Mesothelial cell of epicardium (in vitro differentiated cells): ENCODE results near the gene C1QTNF2. TPM values are rescaled to one million over a fixed set of nuclear protein-coding genes. Genes with fewer than 3 reads are reported as not detected.

Experiments used
- DNase-seq, 2 experiments: peaks; one replicate each; pipeline ENCODE4 v3.0.0; 2021; ENCODE audit warnings: low spot score in 2 of 2; ENCODE audit not compliant: unreplicated experiment in 2 of 2
- H3K27ac Mint-ChIP-seq: 2 replicates; pipeline ENCODE4 v1.8.0; 2021; ENCODE audit warnings: mixed read lengths
- H3K27me3 Mint-ChIP-seq: 2 replicates; pipeline ENCODE4 v1.8.0; 2021; ENCODE audit warnings: low read depth, mixed read lengths
- H3K36me3 Mint-ChIP-seq: 2 replicates; pipeline ENCODE4 v1.8.0; 2021; ENCODE audit warnings: mixed read lengths
- H3K4me1 Mint-ChIP-seq: 2 replicates; pipeline ENCODE4 v1.8.0; 2021; ENCODE audit warnings: mixed read lengths
- H3K4me3 Mint-ChIP-seq: 2 replicates; pipeline ENCODE4 v1.8.0; 2021; ENCODE audit warnings: mild to moderate bottlenecking, moderate library complexity, mixed read lengths
- H3K9me3 Mint-ChIP-seq: 2 replicates; pipeline ENCODE4 v1.8.0; 2021; ENCODE audit warnings: mixed read lengths
- total RNA-seq: library from RNA; stranded (reverse); gene quantifications from 3 replicates; pipeline ENCODE4 v1.2.1, GENCODE V29; 2021
- TF ChIP-seq, protein P1 (sequence below): fragments of 200-600 bp; sonication (generic); IDR thresholded peaks from one replicate; pipeline ENCODE4 v1.5.0; 2021; ENCODE audit warnings: antibody characterized with exemption; ENCODE audit not compliant: unreplicated experiment

Gene C1QTNF2
- total RNA-seq, 1 donor from 2014 or later = 1.3 TPM

DNA sequence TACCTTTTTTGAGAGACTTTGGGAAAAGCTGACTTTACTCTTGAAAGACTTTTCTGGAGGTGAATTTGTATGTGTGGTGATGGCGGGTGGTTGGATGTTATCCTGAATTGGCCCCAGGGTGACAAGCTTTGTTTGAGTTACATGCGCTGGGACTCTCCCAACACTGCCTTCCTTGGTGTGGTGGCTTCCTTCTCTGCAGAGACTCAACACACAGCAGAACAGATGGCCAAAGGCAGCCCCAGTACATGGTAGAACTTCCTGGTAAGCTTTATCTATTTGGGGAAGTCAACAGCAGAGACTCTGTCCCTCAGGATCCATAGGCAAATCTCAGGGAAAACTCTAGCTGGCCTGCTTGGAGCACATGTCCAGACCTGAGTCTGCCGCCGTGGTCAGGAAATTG lies 18.1 kb downstream of the C1QTNF2 start:
- no peaks in the 10 kb centered on the region for H3K27me3 Mint-ChIP-seq
- no peaks in the 10 kb centered on the region for H3K36me3 Mint-ChIP-seq
- H3K4me1 Mint-ChIP-seq = peaks cover 2% of the 10 kb centered on the region
- H3K27ac Mint-ChIP-seq = no peak overlapping the region
- TF ChIP-seq, protein P1, sequence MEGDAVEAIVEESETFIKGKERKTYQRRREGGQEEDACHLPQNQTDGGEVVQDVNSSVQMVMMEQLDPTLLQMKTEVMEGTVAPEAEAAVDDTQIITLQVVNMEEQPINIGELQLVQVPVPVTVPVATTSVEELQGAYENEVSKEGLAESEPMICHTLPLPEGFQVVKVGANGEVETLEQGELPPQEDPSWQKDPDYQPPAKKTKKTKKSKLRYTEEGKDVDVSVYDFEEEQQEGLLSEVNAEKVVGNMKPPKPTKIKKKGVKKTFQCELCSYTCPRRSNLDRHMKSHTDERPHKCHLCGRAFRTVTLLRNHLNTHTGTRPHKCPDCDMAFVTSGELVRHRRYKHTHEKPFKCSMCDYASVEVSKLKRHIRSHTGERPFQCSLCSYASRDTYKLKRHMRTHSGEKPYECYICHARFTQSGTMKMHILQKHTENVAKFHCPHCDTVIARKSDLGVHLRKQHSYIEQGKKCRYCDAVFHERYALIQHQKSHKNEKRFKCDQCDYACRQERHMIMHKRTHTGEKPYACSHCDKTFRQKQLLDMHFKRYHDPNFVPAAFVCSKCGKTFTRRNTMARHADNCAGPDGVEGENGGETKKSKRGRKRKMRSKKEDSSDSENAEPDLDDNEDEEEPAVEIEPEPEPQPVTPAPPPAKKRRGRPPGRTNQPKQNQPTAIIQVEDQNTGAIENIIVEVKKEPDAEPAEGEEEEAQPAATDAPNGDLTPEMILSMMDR = no peak
- H3K4me3 Mint-ChIP-seq = no peak overlapping the region
- H3K9me3 Mint-ChIP-seq = no peaks in the 10 kb centered on the region
- DNase-seq = no peak

DNA sequence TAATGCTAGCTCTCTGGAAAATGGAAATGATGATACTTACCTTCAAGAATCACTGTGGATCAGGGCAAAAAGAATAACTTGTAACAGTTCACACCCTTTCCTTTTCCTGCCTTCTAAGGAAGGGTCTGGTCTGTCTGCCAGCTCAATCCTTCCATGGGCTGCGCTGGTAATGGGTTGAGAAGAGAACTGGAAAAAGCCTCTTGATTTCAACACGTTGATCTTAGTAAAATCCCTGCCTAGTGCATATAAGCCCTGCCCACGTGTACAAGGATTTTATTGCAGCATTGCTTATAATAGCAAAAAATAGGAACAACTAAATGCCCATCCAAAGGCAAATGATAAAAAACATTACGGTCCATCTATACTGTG lies 20.5 kb downstream of the C1QTNF2 start:
- Mint-ChIP-seq H3K4me3 (no peak overlapping the region), H3K27me3 (no peaks in the 10 kb centered on the region), H3K36me3 (no peaks in the 10 kb centered on the region), H3K27ac (no peak overlapping the region), H3K9me3 (no peaks in the 10 kb centered on the region), H3K4me1 (no peaks in the 10 kb centered on the region)
- no peak for DNase-seq
- TF ChIP-seq, protein P1 = no peak

DNA sequence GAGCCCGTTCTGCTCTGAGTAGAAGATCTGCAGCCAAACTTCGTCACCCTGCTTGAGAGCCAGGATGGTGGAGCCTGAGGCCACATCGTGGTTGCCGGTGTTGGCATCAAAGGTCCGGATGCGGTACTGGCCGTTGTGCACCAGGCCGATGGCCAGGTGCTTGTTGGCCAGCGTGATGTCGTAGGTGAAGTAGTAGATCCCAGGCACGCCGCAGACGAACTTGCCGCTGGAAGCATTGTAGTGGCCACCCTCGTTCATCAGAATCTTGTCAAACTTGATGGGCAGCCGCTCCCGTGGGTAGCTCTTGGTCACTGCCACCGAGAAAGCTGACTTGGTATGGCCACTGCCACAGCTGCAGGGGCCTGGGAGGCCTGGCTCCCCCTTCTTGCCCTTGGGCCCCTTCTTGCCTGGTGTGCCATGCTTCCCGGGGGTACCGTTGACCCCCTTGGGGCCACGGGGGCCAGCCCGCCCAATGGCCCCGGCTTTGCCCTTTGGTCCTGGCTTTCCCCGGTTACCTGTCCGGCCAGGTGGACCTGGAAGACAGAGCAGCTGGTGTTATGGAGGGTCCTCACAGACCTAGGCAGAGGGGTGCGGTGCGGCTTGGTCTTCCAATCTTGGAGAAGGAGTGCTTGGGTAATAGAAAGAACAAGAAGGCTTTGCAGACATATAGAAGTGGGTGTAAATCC lies 21.0 kb downstream of the C1QTNF2 start:
- Mint-ChIP-seq H3K4me1 (no peaks in the 10 kb centered on the region), H3K4me3 (no peak overlapping the region), H3K27me3 (no peaks in the 10 kb centered on the region), H3K9me3 (no peaks in the 10 kb centered on the region), H3K27ac (no peak overlapping the region), H3K36me3 (no peaks in the 10 kb centered on the region)
- DNase-seq = no peak
- TF ChIP-seq, protein P1 = no peak

DNA sequence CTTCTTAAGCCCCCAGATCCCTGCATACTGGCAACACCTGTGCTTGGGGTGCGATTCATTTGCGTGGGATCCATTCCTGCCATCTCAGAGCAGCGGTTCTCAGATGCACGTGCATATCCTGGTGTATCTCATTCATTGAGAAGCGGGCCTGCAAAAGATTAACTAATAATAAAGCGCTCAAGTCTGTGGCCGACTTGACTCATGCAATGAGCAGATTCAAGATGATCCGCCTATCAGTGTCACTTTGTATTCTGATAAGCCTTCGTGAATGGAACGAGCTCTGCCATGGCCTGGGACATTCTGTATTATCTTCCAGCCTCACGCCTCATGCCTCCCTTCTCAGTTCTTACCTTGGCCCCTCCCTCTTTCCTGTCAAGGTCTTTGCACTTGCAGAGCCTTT lies 22.3 kb downstream of the C1QTNF2 start:
- TF ChIP-seq, protein P1 = no peak
- H3K4me1 Mint-ChIP-seq = no peaks in the 10 kb centered on the region
- H3K27me3 Mint-ChIP-seq = no peaks in the 10 kb centered on the region
- H3K9me3 Mint-ChIP-seq = no peaks in the 10 kb centered on the region
- H3K27ac Mint-ChIP-seq = no peak overlapping the region
- no peaks in the 10 kb centered on the region for H3K36me3 Mint-ChIP-seq
- H3K4me3 Mint-ChIP-seq = no peak overlapping the region
- no peak for DNase-seq

DNA sequence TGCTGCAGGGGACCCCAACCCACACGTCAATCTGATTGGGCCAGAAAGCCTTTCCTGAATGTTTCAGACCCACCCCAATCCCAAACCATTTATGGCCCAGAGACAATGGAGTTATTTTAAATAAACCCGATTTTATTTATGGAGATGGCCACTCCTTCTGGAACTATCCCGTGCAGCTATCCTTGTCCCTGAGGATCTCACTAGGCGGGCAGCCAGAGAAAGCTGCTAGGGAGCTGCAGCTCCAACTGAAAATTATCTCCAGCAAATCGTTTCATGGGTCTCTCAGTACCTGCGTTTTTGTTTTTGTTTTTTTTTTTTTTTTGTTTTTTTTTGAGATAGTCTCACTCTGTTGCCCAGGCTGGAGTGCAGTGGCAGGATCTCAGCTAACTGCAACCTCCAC lies 23.0 kb downstream of the C1QTNF2 start:
- H3K27me3 Mint-ChIP-seq = no peaks in the 10 kb centered on the region
- no peak overlapping the region for H3K27ac Mint-ChIP-seq
- no peak overlapping the region for H3K4me3 Mint-ChIP-seq
- no peaks in the 10 kb centered on the region for H3K4me1 Mint-ChIP-seq
- DNase-seq = no peak
- H3K9me3 Mint-ChIP-seq = no peaks in the 10 kb centered on the region
- H3K36me3 Mint-ChIP-seq = no peaks in the 10 kb centered on the region
- TF ChIP-seq, protein P1 = no peak
